IPS-18c (cell line): ENCODE measurements around the gene SNX5.
A peak's percentile ranks its signal among the peaks of the same experiment; 100 is the strongest.

Experiments used
- H3K4me3 ChIP-seq: 2 replicates; pipeline ENCODE4 v1.7.0; 2013; ENCODE audit warnings: low read depth, mild to moderate bottlenecking, low read length, moderate library complexity; ENCODE audit not compliant: insufficient read depth
- H3K9me3 ChIP-seq: one replicate; pipeline ENCODE4 v1.6.1; 2013; ENCODE audit warnings: mild to moderate bottlenecking, low read length, moderate library complexity; ENCODE audit not compliant: control insufficient read depth, insufficient read depth

The SNX5 gene

DNA sequence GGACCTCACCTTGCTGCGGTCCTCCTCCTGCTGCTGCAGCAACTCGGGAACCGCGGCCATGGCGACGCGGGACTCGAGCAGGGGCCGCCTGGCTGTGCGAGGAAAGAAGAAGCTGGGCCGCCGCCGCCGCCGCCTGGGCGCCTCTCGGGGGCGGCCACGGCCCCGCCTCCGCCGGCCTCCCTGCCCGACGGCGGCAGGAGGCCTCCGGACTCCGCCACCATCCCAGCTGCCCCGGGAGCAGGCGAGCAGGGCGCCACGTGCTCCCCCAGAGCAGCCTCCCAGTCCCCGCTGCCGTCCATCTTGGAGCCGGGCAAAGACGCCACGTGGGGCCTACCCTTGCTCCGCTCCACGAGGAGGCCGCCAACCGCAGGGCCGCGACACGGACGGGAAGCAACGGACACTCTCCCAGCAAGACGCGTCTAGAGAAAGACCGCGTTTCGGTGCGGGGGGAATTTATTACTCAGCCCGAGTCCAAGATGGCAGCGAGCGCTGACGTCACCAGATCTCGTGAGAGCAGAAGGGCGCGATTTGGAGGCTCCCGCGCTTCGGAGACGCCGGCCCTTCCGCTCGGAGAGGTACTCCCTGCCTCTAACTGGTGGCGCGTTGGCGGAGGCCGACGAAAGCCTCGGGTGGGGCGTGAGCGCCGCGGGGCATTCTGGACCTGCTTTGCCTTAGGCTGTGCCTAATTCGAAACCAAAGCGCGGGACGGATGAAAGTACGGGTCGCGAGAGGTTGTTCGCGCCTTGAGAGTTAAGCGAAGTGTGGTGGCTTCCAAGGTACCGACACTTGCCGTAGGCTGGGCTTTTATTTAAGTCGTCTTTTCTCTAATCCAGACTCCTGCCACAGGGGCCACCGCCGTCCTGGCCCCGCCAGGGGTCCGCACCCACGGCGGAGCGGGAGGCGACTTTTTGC lies at the start of gene SNX5, which contains the start of gene MGME1:
TSS of gene SNX5 (minus strand) at position 429 of the 912 bp plus-strand sequence. CDS start at position 60, 369 bp downstream.
TSS of gene MGME1 (plus strand) at position 653 of the 912 bp plus-strand sequence. CDS start 842 bp downstream, outside the sequence.
- H3K4me3 ChIP-seq: peak within 1 kb of the TSS; percentile 73
- no peaks in the 10 kb centered on the region for H3K9me3 ChIP-seq

DNA sequence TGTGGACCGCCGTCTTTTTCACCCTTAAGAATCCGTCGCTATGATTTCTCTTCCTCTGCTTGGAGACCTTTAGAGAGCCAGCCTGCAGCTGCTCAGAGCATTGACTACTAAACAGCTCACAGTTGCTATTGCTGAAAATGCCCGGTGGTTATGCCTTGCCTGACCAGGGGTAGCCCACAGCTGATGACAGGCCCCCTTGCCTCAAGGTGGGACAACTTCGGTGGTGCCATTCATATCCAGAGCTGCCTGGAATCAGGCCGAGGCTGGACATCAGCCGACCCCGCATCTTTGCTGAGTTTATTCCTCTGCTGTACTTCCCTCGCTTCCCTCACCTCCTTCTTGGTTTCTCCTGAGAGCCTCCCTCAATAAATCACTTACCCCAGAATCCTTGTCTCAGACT lies 49.5 kb upstream of the SNX5 start:
- Histone ChIP-seq H3K4me3 (no peak overlapping the region), H3K9me3 (peaks cover 3% of the 10 kb centered on the region)

DNA sequence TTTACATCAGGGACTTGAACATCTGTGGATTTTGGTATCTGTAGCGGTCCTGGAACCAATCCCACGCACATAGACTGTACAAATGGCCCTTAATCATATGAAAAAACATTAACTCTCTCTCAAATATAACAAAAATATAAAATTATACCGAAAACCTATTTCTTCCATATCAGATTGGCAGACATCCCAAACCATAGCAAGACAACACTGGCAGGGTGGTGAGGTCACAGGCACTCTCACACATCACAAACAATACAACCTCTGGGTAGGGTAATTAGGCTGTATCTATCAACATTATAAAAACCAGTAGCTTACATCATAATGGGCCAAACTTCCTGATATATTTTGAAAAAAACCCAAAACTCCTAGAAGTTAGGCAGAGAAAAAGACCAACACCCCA lies 48.2 kb upstream of the SNX5 start:
- no peaks in the 10 kb centered on the region for H3K9me3 ChIP-seq
- H3K4me3 ChIP-seq: no peak overlapping the region

DNA sequence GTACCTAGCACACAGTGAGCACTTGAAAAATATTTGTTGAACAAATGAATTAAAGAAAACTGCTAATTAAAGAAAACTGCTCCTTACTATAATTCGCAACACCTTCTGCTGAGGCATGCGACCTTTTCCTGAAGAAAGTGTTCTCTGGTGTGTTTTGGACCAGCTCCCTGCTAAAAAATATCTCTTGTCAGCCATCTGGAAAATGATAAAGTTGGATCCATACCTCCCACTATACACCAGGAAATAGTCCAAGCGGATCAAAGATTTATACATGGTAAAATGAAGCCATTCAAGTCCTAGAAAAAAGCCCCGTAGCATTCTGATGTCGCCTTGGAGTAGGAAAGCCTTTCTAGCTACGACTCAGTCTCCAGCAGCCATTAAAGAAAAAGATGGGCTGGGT lies 45.8 kb upstream of the SNX5 start:
- Histone ChIP-seq H3K9me3 (no peaks in the 10 kb centered on the region), H3K4me3 (no peak overlapping the region)

DNA sequence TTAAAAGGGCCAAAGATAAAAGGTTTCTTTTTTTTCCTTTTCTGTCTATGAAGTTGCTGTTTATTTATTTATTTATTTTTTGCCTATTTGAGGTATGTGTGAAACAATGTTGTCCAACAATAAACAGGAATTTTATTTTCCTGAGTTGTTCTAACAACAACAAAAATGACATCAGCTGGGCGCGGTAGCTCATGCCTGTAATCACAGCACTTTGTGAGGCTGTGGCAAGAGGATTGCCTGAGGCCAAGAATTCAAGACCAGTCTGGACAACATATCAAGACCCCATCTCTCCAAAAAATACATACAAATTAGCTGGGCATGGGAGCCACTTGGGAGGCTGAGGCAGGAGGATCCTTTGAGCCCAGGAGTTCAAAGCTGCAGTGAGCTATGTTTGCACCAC lies 44.3 kb upstream of the SNX5 start:
- H3K4me3 ChIP-seq: no peak overlapping the region
- H3K9me3 ChIP-seq: no peaks in the 10 kb centered on the region

DNA sequence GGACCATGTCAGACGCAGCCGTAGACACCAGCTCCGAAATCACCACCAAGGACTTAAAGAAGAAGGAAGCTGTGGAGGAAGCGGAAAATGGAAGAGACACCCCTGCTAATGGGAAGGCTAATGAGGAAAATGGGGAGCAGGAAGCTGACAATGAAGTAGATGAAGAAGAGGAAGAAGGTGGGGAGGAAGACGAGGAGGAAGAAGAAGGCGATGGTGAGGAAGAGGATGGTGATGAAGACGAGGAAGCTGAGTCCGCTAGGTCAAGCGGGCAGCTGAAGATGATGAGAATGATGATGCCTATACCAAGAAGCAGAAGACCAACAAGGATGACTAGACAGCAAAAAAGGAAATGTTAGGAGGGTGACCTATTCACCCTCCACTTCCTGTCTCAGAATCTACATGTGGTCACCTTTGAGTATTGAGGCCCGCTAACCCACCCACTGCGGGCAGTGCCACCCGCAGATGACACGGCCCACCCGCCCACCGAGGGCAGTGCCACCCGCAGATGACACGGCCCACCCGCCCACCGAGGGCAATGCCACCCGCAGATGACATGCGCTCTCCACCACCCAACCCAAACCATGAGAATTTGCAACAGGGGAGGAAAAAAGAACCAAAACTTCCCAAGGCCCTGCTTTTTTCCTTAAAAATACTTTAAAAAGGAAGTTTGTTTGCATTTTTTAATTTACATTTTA lies 43.5 kb upstream of the SNX5 start:
- no peak overlapping the region for H3K4me3 ChIP-seq
- no peaks in the 10 kb centered on the region for H3K9me3 ChIP-seq

DNA sequence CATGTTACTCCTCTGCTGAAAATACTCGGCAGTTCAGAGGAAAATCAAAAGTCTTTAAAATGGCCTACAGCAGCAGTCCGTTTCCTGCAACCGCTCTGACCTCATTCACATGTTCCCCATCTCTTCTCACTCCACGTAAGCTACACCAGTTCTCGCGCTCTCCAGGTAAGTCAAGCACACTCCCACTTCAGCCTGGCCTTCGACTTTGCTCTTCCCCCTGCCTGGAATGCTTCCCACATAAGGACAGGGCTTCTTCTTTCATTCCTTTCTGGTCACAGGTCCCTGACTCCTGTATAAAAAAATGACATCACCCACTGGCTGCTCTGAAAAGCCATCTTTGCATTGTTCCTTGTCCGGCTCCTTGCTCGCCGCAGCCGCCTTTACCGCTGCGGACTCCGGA lies 42.9 kb upstream of the SNX5 start:
- H3K9me3 ChIP-seq: no peaks in the 10 kb centered on the region
- H3K4me3 ChIP-seq: no peak overlapping the region

DNA sequence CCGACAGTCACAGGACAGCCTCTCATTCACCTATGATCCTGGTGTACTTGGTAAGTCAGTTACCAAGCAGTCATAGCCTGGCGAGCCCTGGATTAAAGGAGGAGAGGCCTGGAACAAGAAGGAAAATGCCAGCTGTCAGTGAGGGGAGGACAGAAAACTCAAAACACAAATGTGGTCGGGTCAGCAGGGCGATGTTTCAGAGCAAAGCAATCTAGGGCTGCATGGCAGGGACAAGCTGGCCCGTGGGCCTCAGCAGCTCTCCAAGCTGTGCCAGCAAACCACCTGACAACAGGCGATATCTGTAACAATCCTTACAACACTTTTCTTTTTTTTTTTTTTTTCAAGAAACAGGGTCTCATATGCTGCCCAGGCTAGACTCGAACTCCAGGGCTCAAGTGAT lies 40.5 kb upstream of the SNX5 start:
- no peak overlapping the region for H3K4me3 ChIP-seq
- no peaks in the 10 kb centered on the region for H3K9me3 ChIP-seq

DNA sequence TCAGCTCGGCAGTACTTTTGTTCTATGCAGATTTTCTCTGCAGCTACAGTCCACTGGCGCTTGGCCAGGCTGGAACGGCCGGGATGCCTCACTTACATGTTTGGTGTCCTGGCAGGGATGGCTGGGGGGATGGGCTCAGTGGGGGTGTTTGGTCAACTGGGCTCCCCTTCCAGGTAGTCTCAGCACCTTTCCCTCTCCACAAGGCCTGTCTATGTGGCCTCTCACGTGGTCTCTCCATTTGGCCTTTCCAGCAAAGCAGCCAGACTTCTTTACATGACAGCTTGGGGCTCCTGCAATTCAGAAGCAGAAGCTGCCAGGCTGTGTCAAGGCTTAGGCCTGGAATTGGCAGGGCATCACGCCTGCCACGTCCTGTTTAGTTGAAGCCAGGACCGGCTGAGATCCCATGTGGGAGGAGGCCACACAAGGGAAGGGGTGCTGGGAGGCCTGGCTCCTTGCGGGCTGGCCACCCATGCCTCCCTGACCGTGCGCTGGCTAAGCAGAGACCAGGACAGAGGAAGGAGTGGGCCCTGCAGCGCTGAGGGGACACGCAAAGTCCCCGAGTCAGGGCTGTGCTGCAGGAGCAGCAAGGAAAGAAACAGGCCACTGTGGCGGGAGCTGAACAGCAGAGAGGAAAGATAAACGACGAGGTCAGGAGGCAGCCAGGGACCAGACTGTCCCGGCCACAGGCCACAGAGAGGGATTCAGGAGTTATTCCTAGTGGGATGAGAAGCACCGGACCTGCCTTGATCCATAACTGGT lies 39.1 kb upstream of the SNX5 start:
- no peaks in the 10 kb centered on the region for H3K9me3 ChIP-seq
- H3K4me3 ChIP-seq: no peak overlapping the region

DNA sequence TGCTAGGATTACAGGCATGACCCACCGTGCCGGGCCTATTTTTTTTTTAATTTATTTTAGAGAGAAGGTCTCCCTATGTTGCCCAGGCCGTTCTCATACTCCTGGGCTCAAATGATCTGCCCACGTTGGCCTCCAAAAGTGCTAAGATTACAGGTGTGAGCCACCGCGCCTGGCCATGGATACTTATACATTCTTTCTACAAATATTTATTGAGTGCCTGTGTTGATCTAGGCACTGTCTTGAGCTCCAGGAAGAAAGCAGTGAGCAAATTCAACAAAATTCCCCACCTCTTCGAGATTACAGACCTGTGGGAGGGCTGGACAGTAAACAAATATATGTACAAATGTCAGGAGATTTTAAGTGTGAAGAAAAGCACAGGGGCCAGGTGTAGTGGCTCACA lies 38.1 kb upstream of the SNX5 start:
- no peak overlapping the region for H3K4me3 ChIP-seq
- H3K9me3 ChIP-seq: no peaks in the 10 kb centered on the region

DNA sequence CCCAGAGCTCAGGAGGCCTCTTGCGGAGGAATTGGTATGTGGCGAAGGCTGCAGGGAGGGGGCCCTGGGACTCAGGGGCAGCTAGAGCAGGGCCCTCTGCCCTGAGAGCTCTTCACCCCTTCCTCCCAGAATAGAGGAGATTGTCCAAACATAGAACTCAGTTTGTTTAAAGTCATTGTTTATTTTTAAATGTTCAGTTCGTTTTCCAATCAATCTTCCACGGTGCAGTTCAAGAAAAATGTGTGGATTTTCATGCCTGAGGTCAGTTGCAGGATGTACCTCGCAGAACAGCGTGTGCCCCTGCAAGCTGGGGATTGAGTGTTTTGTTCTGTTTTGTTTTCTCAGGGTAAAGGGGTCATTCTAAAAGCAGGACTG lies 37.4 kb upstream of the SNX5 start:
- Histone ChIP-seq H3K4me3 (no peak overlapping the region), H3K9me3 (no peaks in the 10 kb centered on the region)

DNA sequence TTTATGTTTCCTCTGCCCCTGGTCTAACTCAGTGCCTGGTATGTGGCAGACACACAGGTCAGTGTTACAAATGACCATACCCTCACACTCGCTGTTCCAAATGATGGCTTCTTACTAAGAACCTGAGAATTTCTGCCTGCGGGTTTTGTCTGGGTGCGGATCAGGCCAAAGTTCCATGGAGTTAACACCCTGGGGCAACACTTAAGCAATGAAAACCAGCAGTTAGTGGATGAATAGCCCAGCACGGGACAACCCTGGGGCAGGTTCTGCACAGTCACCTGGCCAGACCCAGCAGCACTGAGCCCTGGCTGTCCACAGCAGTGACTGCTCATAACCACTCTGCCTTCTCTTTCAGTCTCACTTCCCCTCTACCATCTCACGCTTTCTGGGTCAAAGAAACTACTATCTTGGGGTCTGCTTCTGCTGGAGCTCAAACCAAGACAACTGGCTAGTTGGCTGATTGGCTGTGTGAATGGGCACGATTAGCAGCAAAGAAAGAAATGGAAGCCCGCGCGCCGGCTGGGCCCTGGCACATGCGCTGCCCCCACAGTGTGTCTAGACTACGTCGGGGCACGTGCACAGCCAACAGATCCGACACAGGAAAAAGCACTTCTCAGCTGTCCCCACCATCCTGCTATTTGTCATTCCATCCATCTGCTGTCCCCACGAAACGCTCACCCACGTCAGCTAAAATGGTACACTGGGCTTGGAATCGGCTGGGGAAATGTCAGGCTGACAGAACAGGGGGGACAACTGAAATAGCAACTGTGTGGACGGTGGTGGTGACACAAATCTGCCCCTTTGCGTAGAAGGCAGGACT lies 36.8 kb upstream of the SNX5 start:
- Histone ChIP-seq H3K9me3 (no peaks in the 10 kb centered on the region), H3K4me3 (no peak overlapping the region)

DNA sequence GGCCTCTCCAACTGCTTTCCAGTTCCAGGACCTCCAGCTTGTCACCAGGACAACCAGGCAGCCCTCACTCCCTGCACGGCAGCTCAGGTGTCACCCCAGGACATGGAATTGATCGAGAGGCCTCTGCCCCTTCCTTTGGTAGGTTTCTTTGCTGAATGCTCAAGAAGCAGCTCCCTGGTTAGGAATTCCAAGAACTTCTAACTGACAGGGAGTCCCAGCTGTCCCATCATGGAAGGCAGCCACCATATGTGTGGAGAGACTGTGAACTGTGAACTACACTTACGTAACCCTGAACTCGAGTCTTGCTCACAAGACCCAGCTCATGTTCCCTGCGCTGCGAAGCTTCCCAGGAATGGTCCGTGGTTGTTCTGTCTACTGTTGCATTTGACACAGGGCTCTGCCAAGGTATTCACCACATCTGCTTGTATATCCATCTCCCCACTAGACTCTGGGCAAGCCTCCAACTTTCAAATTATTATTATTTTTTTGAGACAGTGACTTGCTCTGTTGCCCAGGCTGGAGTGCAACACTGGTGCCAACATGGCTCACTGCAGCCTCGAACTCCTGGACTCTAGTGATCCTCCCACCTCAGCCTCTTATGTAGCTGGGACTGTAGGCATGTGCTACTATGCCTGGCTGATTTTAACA lies 35.9 kb upstream of the SNX5 start:
- Histone ChIP-seq H3K4me3 (no peak overlapping the region), H3K9me3 (no peaks in the 10 kb centered on the region)

DNA sequence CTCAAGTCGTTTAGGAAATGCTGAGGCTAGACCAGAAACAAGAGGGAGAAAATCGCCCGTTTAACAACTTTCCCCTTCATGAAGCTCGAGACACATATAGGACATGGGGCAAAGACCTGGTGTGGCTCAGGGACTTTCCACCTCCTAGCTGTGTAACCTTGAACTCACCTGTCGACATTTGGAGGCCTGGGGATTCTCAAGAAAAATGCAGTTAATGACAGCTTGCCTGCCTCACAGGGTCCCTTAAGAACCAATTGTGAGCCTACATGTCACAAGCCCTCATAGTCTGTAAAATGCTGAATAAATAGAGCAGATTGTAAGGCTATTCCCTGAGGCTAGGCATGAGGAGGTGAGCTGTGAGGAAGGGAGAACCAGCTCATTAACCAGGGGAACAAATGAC lies 35.3 kb upstream of the SNX5 start:
- no peaks in the 10 kb centered on the region for H3K9me3 ChIP-seq
- no peak overlapping the region for H3K4me3 ChIP-seq

DNA sequence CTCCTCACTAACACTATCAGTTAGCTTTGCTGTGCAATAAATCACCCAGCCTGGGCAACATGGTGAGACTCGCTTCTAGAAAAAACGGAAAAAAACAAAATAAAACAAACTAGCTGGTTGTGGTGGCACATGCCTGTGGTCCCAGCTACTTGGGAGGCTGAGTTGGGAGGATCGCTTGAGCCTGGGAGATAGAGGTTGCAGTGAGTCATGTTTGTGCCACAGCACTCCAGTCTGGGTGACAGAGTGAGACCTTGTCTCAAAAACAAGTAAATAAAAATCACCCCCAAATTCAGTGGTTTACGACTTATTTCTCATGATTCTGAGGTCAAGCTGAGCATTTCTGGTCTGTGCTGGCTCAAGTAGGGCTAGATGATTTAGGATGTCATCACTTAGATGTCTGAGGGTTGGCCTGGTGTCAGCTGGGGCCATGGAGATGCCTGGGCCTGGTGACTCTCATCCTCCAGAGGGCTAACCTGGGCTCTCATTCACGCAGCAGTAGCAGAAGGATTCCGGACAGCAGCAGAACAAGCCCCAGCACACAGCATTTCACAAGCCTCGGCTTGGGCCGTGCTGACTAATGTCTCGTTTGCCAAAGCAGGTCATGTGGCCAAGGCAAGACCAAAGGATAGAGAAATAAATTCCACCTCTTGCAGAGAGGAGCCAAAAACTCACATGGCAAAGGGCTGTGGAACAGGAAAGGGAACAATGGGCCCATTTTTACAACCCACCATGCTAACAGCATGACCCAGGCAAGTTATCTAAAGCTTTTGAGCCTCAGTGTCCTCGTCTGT lies 32.7 kb upstream of the SNX5 start:
- Histone ChIP-seq H3K9me3 (no peaks in the 10 kb centered on the region), H3K4me3 (no peak overlapping the region)

DNA sequence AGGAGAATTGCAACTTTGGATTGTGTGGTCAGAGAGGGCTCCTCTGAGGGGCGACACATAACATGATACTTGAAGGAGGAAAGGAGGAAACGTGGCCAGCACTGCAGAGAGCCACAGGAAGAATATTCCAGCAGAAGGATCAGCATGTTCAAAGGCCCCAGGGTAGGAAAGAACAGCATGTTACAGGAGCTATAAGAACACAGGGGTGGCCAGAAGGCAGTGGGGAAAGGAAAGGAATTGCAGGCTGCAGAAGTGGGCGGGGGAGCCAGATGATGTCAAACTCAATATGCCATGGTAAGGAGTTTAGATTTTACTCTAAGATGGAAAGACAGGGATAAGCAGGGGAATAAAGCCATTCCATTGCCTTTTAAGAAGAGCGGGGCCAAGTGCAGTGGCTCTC lies 31.0 kb upstream of the SNX5 start:
- Histone ChIP-seq H3K9me3 (no peaks in the 10 kb centered on the region), H3K4me3 (no peak overlapping the region)
